Stimulated activated naive CD8-positive, alpha-beta T cell treated with anti-CD3 and anti-CD28 coated beads, Interleukin-15, Interleukin-2, amounts not matched to agents 100 U/mL and 50 U/mL, for 24 hours (primary cell): ENCODE measurements around the gene PLEKHG2.
"Not testable (repeated sequence)": the region's sequence is repeated elsewhere in the genome, so short reads cannot be mapped to it uniquely, and the experiment has no call there.

Experiments
- ATAC-seq: fragments of 150-1000 bp; cut with Tn5 transposase; one replicate; pipeline ENCODE4 v1.10.0; 2021
- DNase-seq: peaks from one replicate; pipeline ENCODE4 v3.0.0; 2021

PLEKHG2 gene

GRCh38 chr19:39412100-39412866 is at the start of gene PLEKHG2:
PLEKHG2 (plus strand) TSS chr19:39412669; CDS start chr19:39414087, 1,418 bp downstream.
- DNase-seq: peak; percentile 99
- peak; percentile 76 for ATAC-seq

DNA sequence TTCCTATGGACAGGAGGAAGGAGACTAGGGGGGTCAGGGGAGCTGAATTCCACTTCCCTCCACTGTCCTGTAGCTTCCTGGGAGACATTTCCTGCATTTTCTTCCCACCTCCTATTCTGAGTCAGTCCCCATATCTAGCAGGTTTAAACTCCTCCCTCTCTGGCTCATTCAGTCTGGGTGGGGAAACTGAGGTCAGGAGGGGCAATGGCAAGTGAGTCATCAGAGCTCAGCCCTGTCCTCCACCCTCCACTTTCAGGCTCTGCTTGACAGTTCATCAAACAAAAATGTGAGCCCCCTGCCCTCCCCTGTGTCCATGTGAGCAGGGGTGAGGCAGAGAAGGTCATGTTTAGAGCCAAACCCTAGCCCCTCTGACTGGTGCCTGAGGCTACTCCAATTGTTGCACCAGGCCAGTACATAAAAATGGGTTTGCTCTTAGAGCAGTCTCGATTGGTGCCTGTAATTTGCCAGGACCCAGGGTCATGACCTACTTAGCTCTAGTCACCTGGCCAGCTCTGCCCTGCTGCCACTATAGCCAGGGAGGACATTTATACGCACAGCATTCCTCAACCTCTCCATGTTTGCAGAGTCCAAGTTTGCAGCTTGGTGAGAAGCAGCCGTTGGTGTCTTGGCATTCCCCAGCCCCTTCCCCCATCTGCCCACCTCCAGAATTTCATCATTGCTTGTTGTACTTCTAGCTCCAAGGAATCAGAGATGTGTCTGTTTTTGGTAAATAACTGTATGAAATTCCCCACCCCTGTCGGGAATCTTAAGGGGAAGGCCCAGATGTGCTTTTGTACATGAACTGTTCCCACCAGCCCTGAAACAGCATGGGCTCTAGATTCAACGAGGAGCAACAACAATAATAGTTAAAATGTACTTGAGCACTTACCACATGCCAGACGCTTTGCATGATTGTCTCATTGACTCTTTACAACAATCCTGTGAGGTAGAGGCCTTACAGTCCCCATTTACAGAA is 49.5 kb upstream of the PLEKHG2 start:
- ATAC-seq (no peak), DNase-seq (no peak)

DNA sequence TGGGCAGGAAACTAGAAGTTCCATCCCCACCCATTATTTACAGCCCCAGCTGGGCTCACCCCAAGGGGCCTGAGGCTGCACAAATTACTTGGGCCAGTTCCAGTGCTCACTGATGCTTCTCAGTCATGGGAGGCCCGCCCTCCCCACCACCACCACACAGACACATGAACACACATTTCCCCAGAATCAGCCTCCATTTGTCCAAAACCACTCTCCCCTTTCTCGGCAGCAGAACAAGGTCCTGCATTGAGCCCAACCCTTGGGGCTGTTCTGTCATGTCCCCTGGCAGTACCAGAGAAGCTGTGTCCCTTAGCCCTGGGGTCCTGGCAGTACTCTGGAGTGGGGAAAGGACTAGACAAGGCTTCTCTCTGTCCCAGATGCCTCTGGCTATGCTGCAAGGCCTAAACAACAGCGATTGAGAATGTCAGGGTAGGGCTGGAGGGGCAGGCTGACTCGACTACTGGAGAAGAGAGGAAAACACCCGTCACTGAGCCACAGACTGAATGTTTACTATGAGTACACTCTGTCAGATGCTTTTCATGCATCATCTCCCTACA is 48.5 kb upstream of the PLEKHG2 start:
- ATAC-seq (no peak), DNase-seq (no peak)

DNA sequence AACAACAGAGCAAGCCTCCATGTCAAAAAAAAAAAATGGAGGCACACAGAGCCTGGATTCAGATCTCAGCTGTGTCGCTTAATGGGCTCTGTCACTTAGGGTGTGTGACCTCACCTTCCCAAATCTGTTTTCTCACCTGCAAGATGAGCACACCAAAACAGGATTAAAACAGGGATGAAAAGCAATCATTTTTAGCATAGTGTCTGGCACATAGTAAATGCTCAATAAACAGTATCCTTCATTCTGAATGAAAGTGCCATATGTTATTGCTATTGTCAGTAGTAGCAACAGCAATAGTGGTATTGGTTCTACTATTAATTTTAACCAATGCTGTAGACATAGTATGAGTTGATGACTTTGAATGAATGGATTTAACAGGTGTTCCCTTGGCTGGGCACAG is 46.9 kb upstream of the PLEKHG2 start:
- ATAC-seq (no peak), DNase-seq (no peak)

DNA sequence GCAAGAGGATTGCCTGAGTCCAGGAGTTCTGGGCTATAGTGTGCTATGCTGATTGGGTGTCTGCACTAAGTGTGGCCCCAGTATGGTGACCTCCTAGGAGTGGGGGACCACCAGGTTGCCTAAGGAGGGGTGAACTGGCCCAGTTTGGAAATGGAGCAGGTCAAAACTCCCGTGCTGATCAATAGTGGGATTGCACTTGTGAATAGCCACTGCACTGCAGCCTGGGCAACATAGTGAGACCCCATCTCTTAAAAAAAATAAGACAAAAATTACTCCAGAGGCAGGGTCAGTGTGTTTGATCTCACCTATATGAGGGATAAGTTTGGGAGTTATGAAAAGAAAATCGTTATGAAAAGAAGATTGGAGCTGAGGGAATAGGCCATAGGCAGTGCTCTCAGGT is 43.3 kb upstream of the PLEKHG2 start:
- no peak for DNase-seq
- ATAC-seq: no peak

DNA sequence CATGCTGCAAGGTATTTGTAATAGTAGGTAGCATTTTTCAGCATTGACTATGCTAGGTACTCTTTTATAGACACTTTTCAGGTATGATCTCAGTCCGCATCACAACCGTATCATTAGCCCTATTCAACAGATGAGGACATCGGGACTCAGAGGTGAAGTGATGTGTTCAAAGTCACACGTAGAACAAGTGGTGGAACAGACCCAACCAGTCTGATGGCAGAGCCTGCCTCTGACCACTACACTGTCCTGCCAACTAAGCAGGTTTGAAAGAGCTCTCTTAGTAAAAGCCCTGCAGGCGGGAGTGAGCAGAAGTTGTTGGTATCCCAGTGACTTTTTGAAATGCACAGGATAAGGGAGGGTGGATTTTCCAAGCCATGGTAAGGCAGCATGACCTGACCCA is 41.7 kb upstream of the PLEKHG2 start:
- no peak for ATAC-seq
- no peak for DNase-seq

- DNase-seq: no peak
These were observed 40.2 kb upstream of the PLEKHG2 start for GRCh38 chr19:39372047-39372802.

GRCh38 chr19:39372941-39373340 is 39.5 kb upstream of the PLEKHG2 start:
- DNase-seq: no peak

More at GRCh38 chr19:39372047-39372802, 40.2 kb upstream of the PLEKHG2 start:
- ATAC-seq: no peak

DNA sequence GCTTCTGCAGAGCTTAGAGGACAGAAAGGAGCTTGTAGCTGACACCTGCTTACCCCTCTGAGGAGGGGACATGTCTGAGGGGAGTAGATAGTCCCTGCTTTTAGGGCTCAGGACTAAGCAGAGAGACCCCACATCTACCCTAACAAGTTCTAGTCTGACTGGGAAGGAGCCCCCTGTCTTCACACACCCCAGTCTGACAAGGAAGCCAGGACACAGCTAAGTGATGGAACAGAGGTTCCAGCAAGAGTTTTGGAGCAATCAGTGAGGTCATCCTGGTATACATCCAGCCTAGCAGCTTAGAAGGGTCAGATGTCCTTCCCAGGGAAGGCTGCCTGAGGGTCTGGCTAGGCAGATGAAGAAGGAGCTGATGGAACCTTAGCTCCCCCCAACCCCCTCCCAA is 36.5 kb upstream of the PLEKHG2 start:
- no peak for DNase-seq
- no peak for ATAC-seq

More at GRCh38 chr19:39372941-39373340, 39.5 kb upstream of the PLEKHG2 start:
- ATAC-seq: no peak

- ATAC-seq (no peak), DNase-seq (no peak)
These were observed 34.8 kb upstream of the PLEKHG2 start for GRCh38 chr19:39377373-39378362.

DNA sequence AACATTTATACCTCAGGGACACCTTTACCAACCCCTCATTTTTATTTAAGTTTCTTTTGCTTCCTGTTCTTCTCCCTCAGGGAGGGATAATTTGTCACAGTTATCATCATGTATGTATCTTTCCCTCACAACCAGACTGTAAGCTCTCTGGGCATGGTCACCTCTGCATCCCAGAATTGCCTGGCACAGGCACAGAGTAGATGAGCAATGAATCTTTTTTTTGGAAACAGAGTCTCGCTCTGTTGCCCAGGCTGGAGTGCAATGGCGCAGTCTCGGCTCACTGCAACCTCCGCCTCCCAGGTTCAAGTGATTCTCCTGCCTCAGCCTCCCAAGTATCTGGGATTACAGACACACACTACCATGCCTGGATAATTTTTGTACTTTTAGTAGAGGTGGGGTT is 33.1 kb upstream of the PLEKHG2 start:
- ATAC-seq, DNase-seq: not testable (repeated sequence)

DNA sequence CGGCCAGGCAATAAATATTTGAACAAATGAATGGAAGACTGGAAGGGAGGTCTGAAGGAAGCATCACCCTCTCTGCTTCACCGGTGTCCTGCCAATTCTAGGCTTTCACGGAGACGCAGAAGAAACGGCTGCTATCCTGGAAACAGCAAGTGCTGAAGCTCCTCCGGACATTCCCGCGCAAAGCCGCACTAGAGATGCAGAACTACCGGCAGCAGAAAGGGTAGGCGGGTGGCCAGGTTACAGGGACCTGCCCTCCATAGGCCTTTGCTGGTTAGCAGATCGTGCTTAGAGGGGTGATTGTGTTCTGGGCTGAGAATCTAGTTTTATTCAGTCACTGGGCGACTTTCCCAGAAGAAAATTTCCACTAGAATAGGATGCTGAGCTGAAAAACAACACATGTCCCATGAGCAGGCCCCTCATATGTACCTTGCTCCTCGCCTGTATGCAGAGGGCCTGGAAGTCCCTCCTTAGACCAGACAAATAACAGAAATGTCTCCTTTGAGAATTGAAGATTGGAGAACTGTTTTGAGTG is 32.5 kb upstream of the PLEKHG2 start:
- no peak for ATAC-seq
- DNase-seq: no peak

DNA sequence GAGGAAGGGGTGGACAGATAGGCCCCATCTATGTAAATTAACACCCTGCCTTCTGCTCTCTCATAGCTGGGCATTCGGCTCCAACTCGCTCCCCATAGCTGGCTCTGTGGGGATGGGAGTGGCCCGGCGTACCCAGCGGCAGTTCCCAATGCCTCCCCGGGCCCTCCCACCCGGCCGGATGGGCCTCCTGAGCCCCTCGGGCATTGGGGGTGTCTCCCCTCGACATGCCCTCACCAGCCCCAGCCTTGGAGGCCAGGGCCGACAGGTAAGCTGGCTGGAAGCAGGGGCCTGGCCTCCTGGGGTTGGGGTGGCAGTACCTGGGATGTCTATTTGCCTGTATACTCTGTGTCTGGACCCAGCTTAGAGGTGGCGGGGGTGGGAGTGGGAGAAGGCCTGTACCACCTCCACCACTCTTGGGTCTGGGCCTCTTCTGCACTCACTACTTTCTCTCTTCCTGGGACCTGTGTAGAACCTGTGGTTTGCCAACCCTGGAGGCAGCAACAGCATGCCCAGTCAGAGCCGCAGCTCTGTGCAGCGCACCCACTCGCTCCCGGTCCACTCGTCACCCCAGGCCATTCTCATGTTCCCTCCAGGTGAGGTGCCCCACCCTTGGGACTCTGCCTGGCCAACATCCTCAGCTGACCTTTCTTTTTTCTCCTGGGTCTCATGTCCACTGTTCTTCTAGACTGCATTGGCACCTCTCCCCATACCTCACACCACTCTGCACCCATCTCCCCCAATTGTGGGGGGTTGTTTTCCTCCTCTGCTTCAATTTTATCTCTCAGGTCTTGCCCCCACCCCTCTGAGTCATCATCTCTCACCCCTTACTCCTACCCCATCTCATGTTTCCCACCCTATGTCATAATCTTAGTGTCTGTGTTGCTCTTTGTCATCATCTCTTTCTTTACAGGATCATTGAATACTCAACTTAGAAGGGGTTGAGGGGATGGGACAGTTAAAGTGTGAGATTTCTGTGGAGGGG is 31.7 kb upstream of the PLEKHG2 start:
- DNase-seq: no peak
- ATAC-seq: no peak

- ATAC-seq (no peak), DNase-seq (no peak)
These were observed 30.4 kb upstream of the PLEKHG2 start for GRCh38 chr19:39381910-39382611.

DNA sequence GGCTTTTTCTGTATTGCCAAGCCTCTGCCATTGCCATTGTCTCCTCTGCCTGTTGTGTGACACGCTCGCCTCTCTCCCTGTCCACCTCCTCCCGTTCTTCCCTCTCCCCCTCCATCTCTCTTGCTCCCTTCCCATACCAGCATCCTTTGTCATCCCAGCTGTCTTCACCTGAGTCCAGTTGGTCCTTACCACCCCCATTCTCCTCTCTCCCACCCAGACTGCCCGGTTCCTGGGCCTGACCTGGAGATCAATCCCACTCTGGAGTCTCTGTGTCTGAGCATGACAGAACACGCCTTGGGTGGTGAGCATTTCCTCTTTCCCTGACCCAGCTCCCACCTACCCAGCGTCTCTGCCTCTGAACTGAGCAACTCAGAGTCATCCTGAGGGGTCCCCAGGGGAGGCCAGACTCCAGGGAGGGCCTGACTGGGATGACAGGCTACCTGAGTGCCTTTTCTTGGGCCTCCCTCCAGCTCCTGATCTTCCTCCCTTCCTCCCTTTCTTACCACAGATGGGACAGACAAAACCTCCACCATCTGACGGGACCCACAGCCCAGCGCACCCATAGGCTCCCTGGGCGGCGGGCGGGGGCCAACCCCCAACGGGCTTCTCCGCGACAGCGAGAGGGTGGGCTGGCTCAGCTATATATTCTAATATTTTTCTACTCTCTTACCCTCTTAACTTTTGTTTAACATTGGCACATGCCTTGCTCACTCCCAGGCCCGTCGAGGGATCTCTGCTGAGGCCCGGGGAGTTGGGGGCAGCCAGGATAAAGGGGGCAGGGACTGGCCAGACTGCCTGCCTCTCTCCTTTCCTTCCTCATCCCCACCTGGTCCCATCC is 29.3 kb upstream of the PLEKHG2 start:
- DNase-seq: no peak
- no peak for ATAC-seq

DNA sequence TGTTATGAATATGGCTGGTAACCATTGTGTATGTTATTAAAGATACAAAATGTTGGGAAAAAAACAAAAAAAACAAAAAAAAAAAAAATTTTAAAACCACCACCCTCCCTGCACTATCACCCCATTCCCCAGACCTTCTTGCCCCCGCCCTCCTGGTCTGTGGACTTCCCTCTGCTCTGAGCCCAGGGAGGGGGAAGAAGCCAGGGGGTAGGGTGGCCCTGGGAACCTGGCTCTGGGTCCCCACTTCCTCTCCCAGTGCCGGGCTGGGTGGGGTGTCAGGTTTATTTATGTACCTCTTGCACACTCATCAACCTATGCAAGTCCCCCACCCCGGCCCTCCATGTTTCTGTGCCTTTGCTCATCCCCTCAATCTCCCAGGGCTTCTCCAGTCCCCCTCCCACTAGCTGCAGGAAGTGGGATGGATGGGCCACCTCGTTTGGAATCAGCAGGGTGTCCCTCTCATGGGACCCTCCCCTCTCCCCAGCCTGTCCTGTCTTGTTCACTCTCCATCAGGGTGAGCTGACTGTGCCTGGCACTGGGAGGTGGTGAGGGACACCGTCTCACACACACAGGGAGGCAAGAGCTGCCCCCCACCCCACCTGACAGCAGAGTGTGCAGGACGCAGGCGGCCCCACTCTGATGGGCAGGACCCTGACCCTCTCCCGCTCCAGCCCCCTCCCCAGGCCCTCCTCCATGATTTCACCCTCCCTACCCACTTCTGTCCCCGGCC is 27.5 kb upstream of the PLEKHG2 start:
- DNase-seq (no peak), ATAC-seq (no peak)
